ENCODE data around the gene VDR.
"Not testable (repeated sequence)": the region's sequence is repeated elsewhere in the genome, so short reads cannot be mapped to it uniquely, and the experiment has no call there.

Gene VDR

GRCh38 chr12:47816403-47817271, 88.2 kb downstream of the VDR start:
- ATAC-seq, result no peak
- no peak for TF ChIP-seq TCF4 (CRISPR knock-in tag; IDR thresholded peaks at IDR 0.05; ENCODE audit: borderline replicate concordance)
- TF ChIP-seq ZFP30 (CRISPR knock-in tag; IDR thresholded peaks at IDR 0.05), result no peak
- TF ChIP-seq CSDC2 (CRISPR knock-in tag; IDR thresholded peaks at IDR 0.05), result no peak
- TF ChIP-seq OSR1 (CRISPR knock-in tag; IDR thresholded peaks at IDR 0.05), result no peak
- no peak for TF ChIP-seq ZNF565 (CRISPR knock-in tag; conservative IDR thresholded peaks at IDR 0.05; ENCODE audit: low read depth)
- TF ChIP-seq RARB (CRISPR knock-in tag; IDR thresholded peaks at IDR 0.05), result no peak
- TF ChIP-seq, protein P1, sequence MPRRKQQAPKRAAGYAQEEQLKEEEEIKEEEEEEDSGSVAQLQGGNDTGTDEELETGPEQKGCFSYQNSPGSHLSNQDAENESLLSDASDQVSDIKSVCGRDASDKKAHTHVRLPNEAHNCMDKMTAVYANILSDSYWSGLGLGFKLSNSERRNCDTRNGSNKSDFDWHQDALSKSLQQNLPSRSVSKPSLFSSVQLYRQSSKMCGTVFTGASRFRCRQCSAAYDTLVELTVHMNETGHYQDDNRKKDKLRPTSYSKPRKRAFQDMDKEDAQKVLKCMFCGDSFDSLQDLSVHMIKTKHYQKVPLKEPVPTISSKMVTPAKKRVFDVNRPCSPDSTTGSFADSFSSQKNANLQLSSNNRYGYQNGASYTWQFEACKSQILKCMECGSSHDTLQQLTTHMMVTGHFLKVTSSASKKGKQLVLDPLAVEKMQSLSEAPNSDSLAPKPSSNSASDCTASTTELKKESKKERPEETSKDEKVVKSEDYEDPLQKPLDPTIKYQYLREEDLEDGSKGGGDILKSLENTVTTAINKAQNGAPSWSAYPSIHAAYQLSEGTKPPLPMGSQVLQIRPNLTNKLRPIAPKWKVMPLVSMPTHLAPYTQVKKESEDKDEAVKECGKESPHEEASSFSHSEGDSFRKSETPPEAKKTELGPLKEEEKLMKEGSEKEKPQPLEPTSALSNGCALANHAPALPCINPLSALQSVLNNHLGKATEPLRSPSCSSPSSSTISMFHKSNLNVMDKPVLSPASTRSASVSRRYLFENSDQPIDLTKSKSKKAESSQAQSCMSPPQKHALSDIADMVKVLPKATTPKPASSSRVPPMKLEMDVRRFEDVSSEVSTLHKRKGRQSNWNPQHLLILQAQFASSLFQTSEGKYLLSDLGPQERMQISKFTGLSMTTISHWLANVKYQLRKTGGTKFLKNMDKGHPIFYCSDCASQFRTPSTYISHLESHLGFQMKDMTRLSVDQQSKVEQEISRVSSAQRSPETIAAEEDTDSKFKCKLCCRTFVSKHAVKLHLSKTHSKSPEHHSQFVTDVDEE (CRISPR knock-in tag; IDR thresholded peaks at IDR 0.05), result no peak
- TF ChIP-seq ISL1 (CRISPR knock-in tag; IDR thresholded peaks at IDR 0.05), result no peak
- no peak for TF ChIP-seq GLIS3 (CRISPR knock-in tag; IDR thresholded peaks at IDR 0.05)
- no peak for TF ChIP-seq PPARA (CRISPR knock-in tag; IDR thresholded peaks at IDR 0.05; ENCODE audit: borderline replicate concordance)
- TF ChIP-seq, protein P2, sequence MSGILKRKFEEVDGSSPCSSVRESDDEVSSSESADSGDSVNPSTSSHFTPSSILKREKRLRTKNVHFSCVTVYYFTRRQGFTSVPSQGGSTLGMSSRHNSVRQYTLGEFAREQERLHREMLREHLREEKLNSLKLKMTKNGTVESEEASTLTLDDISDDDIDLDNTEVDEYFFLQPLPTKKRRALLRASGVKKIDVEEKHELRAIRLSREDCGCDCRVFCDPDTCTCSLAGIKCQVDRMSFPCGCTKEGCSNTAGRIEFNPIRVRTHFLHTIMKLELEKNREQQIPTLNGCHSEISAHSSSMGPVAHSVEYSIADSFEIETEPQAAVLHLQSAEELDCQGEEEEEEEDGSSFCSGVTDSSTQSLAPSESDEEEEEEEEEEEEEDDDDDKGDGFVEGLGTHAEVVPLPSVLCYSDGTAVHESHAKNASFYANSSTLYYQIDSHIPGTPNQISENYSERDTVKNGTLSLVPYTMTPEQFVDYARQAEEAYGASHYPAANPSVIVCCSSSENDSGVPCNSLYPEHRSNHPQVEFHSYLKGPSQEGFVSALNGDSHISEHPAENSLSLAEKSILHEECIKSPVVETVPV (CRISPR knock-in tag; IDR thresholded peaks at IDR 0.05), result no peak
- no peak for TF ChIP-seq PATZ1 (CRISPR knock-in tag; IDR thresholded peaks at IDR 0.05; ENCODE audit: borderline replicate concordance)
- TF ChIP-seq, protein P3, sequence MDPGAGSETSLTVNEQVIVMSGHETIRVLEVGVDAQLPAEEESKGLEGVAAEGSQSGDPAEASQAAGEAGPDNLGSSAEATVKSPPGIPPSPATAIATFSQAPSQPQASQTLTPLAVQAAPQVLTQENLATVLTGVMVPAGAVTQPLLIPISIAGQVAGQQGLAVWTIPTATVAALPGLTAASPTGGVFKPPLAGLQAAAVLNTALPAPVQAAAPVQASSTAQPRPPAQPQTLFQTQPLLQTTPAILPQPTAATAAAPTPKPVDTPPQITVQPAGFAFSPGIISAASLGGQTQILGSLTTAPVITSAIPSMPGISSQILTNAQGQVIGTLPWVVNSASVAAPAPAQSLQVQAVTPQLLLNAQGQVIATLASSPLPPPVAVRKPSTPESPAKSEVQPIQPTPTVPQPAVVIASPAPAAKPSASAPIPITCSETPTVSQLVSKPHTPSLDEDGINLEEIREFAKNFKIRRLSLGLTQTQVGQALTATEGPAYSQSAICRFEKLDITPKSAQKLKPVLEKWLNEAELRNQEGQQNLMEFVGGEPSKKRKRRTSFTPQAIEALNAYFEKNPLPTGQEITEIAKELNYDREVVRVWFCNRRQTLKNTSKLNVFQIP (CRISPR knock-in tag; IDR thresholded peaks at IDR 0.05; ENCODE audit: borderline replicate concordance, low read depth), result no peak
- TF ChIP-seq ZNF70 (CRISPR knock-in tag; IDR thresholded peaks at IDR 0.05), result no peak

DNA sequence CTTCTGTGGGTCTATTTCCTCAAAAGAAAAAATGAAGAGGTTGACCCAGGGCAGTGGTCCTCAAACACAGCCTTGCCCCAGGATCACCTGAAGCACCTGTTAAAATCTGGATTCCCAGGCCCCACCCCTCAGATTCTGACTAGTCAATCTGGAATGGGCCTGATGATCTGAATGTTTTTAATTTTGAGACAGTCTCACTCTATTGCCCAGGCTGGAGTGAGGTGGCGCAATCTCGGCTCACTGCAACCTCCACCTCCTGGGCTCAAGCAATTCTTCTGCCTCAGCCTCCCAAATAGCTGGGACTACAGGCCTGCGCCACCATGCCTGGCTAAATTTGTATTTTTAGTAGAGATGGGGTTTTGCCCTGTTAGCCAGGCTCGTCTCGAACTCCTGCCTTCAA, 89.3 kb downstream of the VDR start:
- not testable (repeated sequence) for ATAC-seq

DNA sequence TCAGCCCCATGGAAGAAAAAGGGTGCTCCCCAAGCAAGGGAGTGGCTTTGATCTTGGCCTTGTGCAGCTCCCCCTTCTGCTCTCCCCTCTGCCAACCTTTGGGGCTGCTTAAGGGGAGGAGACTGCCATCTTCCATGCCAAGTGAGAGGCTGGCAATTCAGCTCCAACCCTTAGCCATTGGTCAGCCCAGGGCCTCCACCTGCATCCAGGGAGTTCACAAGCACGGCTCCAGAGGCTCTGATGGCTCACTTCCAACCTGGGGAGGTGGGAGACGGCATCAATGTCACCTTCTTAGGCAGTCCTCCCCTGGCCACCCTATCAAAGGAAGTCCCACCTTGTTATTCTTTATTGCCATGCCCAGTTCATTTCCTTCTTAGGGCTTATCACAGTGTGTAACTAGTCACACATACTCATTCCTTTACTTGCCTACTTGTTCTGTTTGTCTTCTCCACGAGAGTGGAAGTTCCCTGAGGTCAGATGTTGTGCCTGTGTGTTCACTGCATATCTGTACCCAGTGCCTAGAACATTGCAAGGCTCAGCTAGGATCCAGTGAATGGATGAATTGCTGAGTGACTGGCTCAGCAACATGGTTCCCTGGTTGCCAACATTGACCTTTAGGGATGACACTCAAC, 90.1 kb downstream of the VDR start:
- TF ChIP-seq TCF4 (CRISPR knock-in tag; IDR thresholded peaks at IDR 0.05; ENCODE audit: borderline replicate concordance) (no peak), ZNF8 (CRISPR knock-in tag; IDR thresholded peaks at IDR 0.05) (no peak), SNAI2 (CRISPR knock-in tag; IDR thresholded peaks at IDR 0.05) (no peak), TOX (CRISPR knock-in tag; IDR thresholded peaks at IDR 0.05; ENCODE audit: borderline replicate concordance) (no peak), ZNF565 (CRISPR knock-in tag; conservative IDR thresholded peaks at IDR 0.05; ENCODE audit: low read depth) (no peak), CSDC2 (CRISPR knock-in tag; IDR thresholded peaks at IDR 0.05) (no peak), ARNTL (CRISPR knock-in tag; IDR thresholded peaks at IDR 0.05; ENCODE audit: borderline replicate concordance, low read depth) (no peak), ZNF70 (CRISPR knock-in tag; IDR thresholded peaks at IDR 0.05) (no peak)
- TF ChIP-seq, protein P1 (CRISPR knock-in tag; IDR thresholded peaks at IDR 0.05), result no peak
- TF ChIP-seq, protein P3 (CRISPR knock-in tag; IDR thresholded peaks at IDR 0.05; ENCODE audit: borderline replicate concordance, low read depth), result no peak

More for the DNA sequence above, 90.1 kb downstream of the VDR start:
- no peak for ATAC-seq
